PC-3 (cell line): Measurements from ENCODE around the gene CLRN1. TPM values are rescaled to one million over a fixed set of nuclear protein-coding genes. Genes with fewer than 3 reads are reported as not detected.

Source experiments
- ATAC-seq: fragments of 200-7000 bp; cut with Tn5 transposase; 2 replicates; pipeline ENCODE4 v1.9.1; 2020; ENCODE audit warnings: mild to moderate bottlenecking, moderate library complexity
- BruUV-seq: library from RNA; stranded (reverse); fragments of 400-500 nt; replicated peaks from 2 replicates; lab custom pipeline; 2021; lab: Mats Ljungman, UMichigan
- CTCF ChIA-PET: fragments of 300-600 bp; sonication (Branson Sonifier 250); formaldehyde crosslinking; loops from one replicate; lab custom pipeline; 2022; ENCODE audit warnings: antibody characterized with exemption; lab: Charles Lee
- POLR2A ChIA-PET: fragments of 300-600 bp; sonication (Branson Sonifier 250); formaldehyde crosslinking; loops from one replicate; lab custom pipeline; 2022; ENCODE audit warnings: antibody characterized with exemption; ENCODE audit not compliant: unreplicated experiment; lab: Charles Lee
- DNase-seq: peaks from one replicate; pipeline ENCODE4 v3.0.0-alpha.2; 2015
- H2AFZ ChIP-seq: fragments of 300-600 bp; sonication (generic); 2 replicates; pipeline ENCODE4 v1.6.0; 2016; ENCODE audit warnings: antibody characterized with exemption, low read length
- H3F3A ChIP-seq: fragments of 300-600 bp; sonication (generic); one replicate; pipeline ENCODE4 v1.6.0; 2017; ENCODE audit warnings: antibody characterized with exemption, low read length, control low read depth, mild to moderate bottlenecking; ENCODE audit not compliant: unreplicated experiment
- H3K27ac ChIP-seq: fragments of 300-600 bp; sonication (generic); 2 replicates; pipeline ENCODE4 v1.5.1; 2016; ENCODE audit warnings: mild to moderate bottlenecking, low read length
- H3K27me3 ChIP-seq: fragments of 300-600 bp; sonication (generic); 2 replicates; pipeline ENCODE4 v1.6.1; 2016; ENCODE audit warnings: low read length, mixed read lengths
- H3K36me3 ChIP-seq: fragments of 300-600 bp; sonication (generic); 2 replicates; pipeline ENCODE4 v1.6.1; 2016; ENCODE audit warnings: low read depth, mixed run types, low read length, mixed read lengths
- H3K4me1 ChIP-seq: fragments of 300-600 bp; sonication (generic); 2 replicates; pipeline ENCODE4 v1.5.1; 2016; ENCODE audit warnings: low read length; ENCODE audit not compliant: insufficient read depth
- H3K4me2 ChIP-seq: fragments of 300-600 bp; sonication (generic); 2 replicates; pipeline ENCODE4 v1.6.0; 2016; ENCODE audit warnings: low read length
- H3K4me3 ChIP-seq: fragments of 300-600 bp; sonication (generic); 2 replicates; pipeline ENCODE4 v1.5.1; 2016; ENCODE audit warnings: mild to moderate bottlenecking, low read length, mixed read lengths
- H3K79me2 ChIP-seq: fragments of 300-600 bp; sonication (generic); 2 replicates; pipeline ENCODE4 v1.6.1; 2017; ENCODE audit warnings: low read length, mixed read lengths
- H3K9ac ChIP-seq: fragments of 300-600 bp; sonication (generic); 2 replicates; pipeline ENCODE4 v1.6.0; 2016; ENCODE audit warnings: mild to moderate bottlenecking, low read length
- H3K9me2 ChIP-seq: fragments of 300-600 bp; sonication (generic); replicated peaks from 2 replicates; pipeline ENCODE4 v1.6.1; 2016; ENCODE audit warnings: mixed run types, low read length, mixed read lengths
- H3K9me3 ChIP-seq: fragments of 300-600 bp; sonication (generic); 2 replicates; pipeline ENCODE4 v1.6.1; 2016; ENCODE audit warnings: low read length, mixed read lengths
- H4K20me1 ChIP-seq: fragments of 300-600 bp; sonication (generic); 2 replicates; pipeline ENCODE4 v1.6.1; 2016; ENCODE audit warnings: low read length, mixed read lengths
- EZH2 ChIP-seq: fragments of 300-600 bp; sonication (generic); IDR thresholded peaks from one replicate; pipeline ENCODE4 v1.6.1; 2017; ENCODE audit warnings: antibody characterized with exemption, mild to moderate bottlenecking, low read length; ENCODE audit not compliant: unreplicated experiment
- EZH2phosphoT487 ChIP-seq: fragments of 300-600 bp; sonication (generic); IDR thresholded peaks from 2 replicates; pipeline ENCODE4 v1.6.1; 2018; ENCODE audit warnings: mild to moderate bottlenecking, antibody characterized with exemption, low read length, borderline replicate concordance
- intact Hi-C: fragments of 100-400 bp; cut with micrococcal nuclease; formaldehyde crosslinking; loops from 2 replicates; pipeline ENCODE4 v1.9.0; 2023
- total RNA-seq: library from RNA; depleted of rRNA; stranded (reverse); fragments of >200 nt; gene quantifications from 2 replicates; pipeline ENCODE4 v1.2.3, GENCODE V29; 2014
- TF ChIP-seq, protein P1 (sequence below): fragments of 300-600 bp; sonication (generic); conservative IDR thresholded peaks from 2 replicates; pipeline ENCODE4 v1.5.1; 2017; ENCODE audit warnings: antibody characterized with exemption, low read depth, mild to moderate bottlenecking, low read length

Gene CLRN1
- total RNA-seq, 1 experiment from 2014 or later, result not detected

DNA sequence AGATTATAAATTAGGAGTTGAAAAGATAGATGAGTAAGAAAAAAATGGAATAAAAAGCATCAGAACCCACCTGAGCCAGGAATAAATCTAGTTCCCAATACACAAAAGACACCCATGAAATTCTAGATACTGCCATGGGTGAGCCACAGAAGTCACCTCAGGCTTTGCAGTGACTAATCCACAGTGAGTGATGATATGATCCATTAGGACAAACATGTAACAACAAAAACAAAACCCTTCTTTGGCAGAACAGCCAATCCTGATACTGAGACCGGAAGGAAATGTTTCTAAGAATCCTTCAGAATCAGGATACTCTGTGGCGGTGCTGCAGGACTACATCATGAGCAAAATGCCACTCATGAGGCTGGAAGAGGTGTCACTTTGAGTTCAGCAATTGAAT is 52.3 kb downstream of the CLRN1 start:
- intact Hi-C loops, result no loop called here
- POLR2A ChIA-PET, result no interaction called here
- no peaks in the 10 kb centered on the region for H3K79me2 ChIP-seq
- H3K9me2 ChIP-seq, result no peaks in the 10 kb centered on the region
- H3K27ac ChIP-seq, result no peak overlapping the region
- H3K27me3 ChIP-seq, result peaks cover 54% of the 10 kb centered on the region
- TF ChIP-seq EZH2 (no peak), EZH2phosphoT487 (no peak)
- TF ChIP-seq, protein P1, sequence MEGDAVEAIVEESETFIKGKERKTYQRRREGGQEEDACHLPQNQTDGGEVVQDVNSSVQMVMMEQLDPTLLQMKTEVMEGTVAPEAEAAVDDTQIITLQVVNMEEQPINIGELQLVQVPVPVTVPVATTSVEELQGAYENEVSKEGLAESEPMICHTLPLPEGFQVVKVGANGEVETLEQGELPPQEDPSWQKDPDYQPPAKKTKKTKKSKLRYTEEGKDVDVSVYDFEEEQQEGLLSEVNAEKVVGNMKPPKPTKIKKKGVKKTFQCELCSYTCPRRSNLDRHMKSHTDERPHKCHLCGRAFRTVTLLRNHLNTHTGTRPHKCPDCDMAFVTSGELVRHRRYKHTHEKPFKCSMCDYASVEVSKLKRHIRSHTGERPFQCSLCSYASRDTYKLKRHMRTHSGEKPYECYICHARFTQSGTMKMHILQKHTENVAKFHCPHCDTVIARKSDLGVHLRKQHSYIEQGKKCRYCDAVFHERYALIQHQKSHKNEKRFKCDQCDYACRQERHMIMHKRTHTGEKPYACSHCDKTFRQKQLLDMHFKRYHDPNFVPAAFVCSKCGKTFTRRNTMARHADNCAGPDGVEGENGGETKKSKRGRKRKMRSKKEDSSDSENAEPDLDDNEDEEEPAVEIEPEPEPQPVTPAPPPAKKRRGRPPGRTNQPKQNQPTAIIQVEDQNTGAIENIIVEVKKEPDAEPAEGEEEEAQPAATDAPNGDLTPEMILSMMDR, result no peak
- no peaks in the 10 kb centered on the region for H3K36me3 ChIP-seq
- no peaks in the 10 kb centered on the region for H3K4me1 ChIP-seq
- H3K9ac ChIP-seq, result no peak overlapping the region
- H3F3A ChIP-seq, result no peaks in the 10 kb centered on the region
- H3K4me2 ChIP-seq, result no peak overlapping the region
- H2AFZ ChIP-seq, result no peak overlapping the region
- no peak for ATAC-seq
- no peak overlapping the region for H3K4me3 ChIP-seq
- H4K20me1 ChIP-seq, result no peaks in the 10 kb centered on the region
- no peaks in the 10 kb centered on the region for H3K9me3 ChIP-seq
- CTCF ChIA-PET, result no interaction called here
- BruUV-seq, result no TSS peak
- DNase-seq, result peak; percentile 35

DNA sequence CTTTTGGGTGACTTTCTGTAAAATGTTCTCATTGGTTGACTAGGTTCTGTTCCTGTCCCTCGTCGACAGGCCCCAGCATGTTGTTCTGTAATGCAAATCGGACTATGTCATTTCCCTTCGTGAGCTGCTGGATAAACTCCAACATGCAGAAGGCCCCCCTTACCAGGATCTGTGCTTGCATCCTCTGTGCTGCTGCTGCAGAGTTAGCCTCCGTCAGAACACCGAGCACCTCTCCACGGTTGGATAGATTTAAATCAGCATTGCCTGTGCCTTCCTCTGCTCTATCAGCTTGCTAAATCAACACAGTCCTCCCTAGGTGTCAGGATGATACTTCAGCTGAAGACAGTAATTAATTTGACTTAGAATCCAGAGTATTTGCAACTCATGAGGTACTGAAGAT is 54.6 kb downstream of the CLRN1 start:
- DNase-seq (no peak), ATAC-seq (no peak)
- no peaks in the 10 kb centered on the region for H3K4me1 ChIP-seq
- no peak overlapping the region for H2AFZ ChIP-seq
- POLR2A ChIA-PET, result interaction anchor here (0.7 kb wide), 1 partner anchor 197 kb away, joined by 5 read pairs; no protein-coding TSS in a partner anchor
- BruUV-seq, result no TSS peak
- H3K9me3 ChIP-seq, result no peaks in the 10 kb centered on the region
- H3K4me2 ChIP-seq, result no peak overlapping the region
- peaks cover 55% of the 10 kb centered on the region for H3K27me3 ChIP-seq
- no peaks in the 10 kb centered on the region for H3K36me3 ChIP-seq
- H3K9ac ChIP-seq, result no peak overlapping the region
- intact Hi-C loops, result no loop called here
- no peaks in the 10 kb centered on the region for H4K20me1 ChIP-seq
- no peaks in the 10 kb centered on the region for H3F3A ChIP-seq
- H3K9me2 ChIP-seq, result no peaks in the 10 kb centered on the region
- CTCF ChIA-PET, result no interaction called here
- TF ChIP-seq EZH2phosphoT487, result no peak
- no peak for TF ChIP-seq EZH2
- TF ChIP-seq, protein P1, result no peak
- H3K79me2 ChIP-seq, result no peaks in the 10 kb centered on the region
- no peak overlapping the region for H3K4me3 ChIP-seq
- no peak overlapping the region for H3K27ac ChIP-seq

DNA sequence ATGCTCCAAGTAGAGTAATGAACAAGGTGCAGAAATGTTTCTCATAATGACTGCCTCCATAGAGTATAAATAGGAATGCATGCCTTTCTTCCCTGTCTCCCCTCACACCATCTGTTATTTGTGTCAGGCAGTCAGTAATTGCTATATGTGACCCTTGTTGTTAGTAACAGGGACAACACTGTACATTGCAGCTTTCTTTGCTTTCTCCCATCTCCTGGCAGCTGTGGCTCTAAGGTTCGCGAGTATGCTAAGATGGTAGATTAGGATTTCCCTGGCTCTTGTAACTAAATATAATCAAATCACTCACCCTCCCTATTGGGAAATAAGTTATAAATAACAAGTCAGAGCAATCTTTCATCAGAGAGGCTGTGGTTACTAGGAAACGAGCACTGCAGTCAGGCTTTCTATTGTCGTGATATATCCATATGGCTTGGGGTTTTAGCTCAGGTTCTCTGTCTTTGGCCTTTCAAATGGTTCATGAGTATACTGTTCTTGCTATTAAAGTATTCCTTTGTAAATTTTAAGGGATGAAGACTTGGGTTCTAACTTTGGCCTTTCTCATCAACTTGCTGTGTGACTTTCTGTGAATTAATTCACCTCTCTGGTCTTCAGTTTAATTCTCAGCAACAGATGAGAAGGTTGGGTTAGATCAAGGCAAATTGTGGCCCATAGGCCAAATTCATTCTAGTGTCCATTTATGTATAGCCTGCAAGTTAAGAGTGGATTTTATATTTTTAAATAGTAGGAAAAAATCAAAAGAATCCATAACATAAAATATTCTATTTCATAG is 59.2 kb downstream of the CLRN1 start:
- H3K79me2 ChIP-seq, result no peaks in the 10 kb centered on the region
- no peak overlapping the region for H3K27ac ChIP-seq
- H3K9me2 ChIP-seq, result no peaks in the 10 kb centered on the region
- DNase-seq (no peak), ATAC-seq (no peak)
- no TSS peak for BruUV-seq
- H3K36me3 ChIP-seq, result no peaks in the 10 kb centered on the region
- H4K20me1 ChIP-seq, result no peaks in the 10 kb centered on the region
- H2AFZ ChIP-seq, result no peak overlapping the region
- no peaks in the 10 kb centered on the region for H3K4me1 ChIP-seq
- H3K4me3 ChIP-seq, result no peak overlapping the region
- H3K9me3 ChIP-seq, result no peaks in the 10 kb centered on the region
- peaks cover 88% of the 10 kb centered on the region for H3K27me3 ChIP-seq
- TF ChIP-seq, protein P1, result no peak
- TF ChIP-seq EZH2phosphoT487 (no peak), EZH2 (no peak)
- POLR2A ChIA-PET, result no interaction called here
- no peak overlapping the region for H3K4me2 ChIP-seq
- intact Hi-C loops, result no loop called here
- H3K9ac ChIP-seq, result no peak overlapping the region
- no peaks in the 10 kb centered on the region for H3F3A ChIP-seq
- CTCF ChIA-PET, result no interaction called here
